GM13976 (cell line): Measurements from ENCODE around the gene E2F4.

Experiments
- DNase-seq: peaks from one replicate; pipeline ENCODE4 v3.0.0; 2012; ENCODE audit warnings: low spot score
- in situ Hi-C: fragments of 300-500 bp; cut with MboI; formaldehyde crosslinking; loops from one replicate; pipeline ENCODE4 v1.12.0; 2022; ENCODE audit warnings: low sequenced_read_pairs, mixed read lengths, inconsistent platforms; ENCODE audit not compliant: unreplicated experiment
- TF ChIP-seq, protein P1 (sequence below): IDR thresholded peaks from 2 replicates; pipeline ENCODE4 v1.5.1; 2012; ENCODE audit warnings: borderline replicate concordance, mild to moderate bottlenecking; ENCODE audit not compliant: insufficient read depth; ENCODE audit errors: extremely low read depth, missing control alignments, control extremely low read depth

The E2F4 gene

GRCh38 chr16:67151431-67152097 lies 40.4 kb upstream of the E2F4 start:
- in situ Hi-C loops, result loop anchor here (5.0 to 25.0 kb wide), 2 partner anchors 134 to 189 kb away; partner anchors contain the start of gene CES3
- no peak for DNase-seq
- TF ChIP-seq, protein P1, sequence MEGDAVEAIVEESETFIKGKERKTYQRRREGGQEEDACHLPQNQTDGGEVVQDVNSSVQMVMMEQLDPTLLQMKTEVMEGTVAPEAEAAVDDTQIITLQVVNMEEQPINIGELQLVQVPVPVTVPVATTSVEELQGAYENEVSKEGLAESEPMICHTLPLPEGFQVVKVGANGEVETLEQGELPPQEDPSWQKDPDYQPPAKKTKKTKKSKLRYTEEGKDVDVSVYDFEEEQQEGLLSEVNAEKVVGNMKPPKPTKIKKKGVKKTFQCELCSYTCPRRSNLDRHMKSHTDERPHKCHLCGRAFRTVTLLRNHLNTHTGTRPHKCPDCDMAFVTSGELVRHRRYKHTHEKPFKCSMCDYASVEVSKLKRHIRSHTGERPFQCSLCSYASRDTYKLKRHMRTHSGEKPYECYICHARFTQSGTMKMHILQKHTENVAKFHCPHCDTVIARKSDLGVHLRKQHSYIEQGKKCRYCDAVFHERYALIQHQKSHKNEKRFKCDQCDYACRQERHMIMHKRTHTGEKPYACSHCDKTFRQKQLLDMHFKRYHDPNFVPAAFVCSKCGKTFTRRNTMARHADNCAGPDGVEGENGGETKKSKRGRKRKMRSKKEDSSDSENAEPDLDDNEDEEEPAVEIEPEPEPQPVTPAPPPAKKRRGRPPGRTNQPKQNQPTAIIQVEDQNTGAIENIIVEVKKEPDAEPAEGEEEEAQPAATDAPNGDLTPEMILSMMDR, result no peak

GRCh38 chr16:67154578-67155294 lies 37.2 kb upstream of the E2F4 start:
- in situ Hi-C loops, result loop anchor here (5.0 to 25.0 kb wide), 2 partner anchors 137 to 192 kb away; partner anchors contain the start of gene CES3
- TF ChIP-seq, protein P1, result no peak
- no peak for DNase-seq

GRCh38 chr16:67155295-67156142 lies 36.4 kb upstream of the E2F4 start:
- DNase-seq, result peak; percentile 92
- TF ChIP-seq, protein P1, result peak; percentile 97
- in situ Hi-C loops, result loop anchor here (25.0 kb wide), 1 partner anchor 193 kb away; the partner anchor contains the start of gene CES3

DNA sequence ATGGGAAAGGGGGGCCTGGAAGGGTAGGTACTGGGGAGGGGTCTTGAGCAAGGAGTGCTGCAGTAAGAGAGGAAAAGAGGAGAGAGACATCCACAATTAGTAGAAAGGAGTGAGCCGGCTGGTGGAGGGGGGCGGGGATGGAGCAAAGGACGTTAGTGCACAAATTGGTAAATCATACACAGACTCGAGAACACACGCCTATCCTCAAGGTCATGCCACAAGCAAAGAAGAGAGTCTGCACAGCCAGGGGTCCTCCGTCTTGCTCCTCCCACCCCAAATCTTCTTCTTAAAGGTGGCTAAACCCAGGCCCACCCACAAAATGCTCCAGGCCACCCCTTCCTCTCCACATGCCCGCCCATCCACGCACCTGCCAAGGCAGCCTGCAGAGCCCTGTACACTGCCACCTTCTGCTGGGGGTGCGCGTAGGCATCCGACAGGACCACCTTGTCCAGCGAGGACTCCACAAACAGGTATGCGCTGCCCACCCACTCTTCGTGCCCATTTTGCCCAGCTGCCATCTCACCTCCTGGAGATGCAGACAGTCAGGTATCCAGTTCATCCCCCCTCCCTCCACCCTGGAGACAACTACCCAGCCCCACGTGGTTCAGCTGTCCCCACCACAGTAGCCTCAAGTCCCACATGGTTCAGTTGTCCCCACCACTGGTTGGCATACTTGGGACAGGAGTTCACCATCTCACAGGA lies 35.7 kb upstream of the E2F4 start:
- TF ChIP-seq, protein P1, result no peak
- no peak for DNase-seq
- in situ Hi-C loops, result loop anchor here (25.0 kb wide), 1 partner anchor 194 kb away; the partner anchor contains the start of gene CES3

DNA sequence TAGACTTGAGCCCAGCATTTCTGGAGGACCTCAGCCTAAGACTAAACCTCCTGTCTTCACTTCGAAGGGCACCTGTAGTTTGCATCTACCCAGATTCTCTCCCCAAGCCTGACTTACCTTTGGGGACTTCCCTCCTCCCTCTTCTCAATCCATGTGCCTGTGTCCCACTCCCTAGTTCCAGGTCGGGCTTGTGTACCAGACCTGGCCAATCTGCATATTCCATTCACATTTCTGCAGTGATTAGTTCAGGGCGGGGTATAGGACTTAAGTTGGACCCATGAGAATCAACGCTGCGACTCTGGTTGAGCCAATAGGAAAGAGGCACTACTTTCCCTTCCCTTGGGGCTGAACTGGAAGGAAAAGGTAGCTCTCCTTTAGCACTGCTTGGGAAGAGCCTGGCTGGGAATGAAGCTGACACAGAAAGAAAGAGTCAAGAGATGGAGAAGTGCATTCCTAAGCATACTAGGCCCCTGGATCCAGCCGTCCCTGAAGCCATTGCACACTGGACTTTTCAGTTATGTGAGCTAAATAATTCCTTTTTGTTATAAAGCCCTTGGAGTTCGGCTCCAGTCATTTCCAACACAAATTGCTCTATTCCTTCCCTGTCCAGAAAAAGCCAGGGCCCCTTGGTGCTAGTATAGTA lies 34.7 kb upstream of the E2F4 start:
- in situ Hi-C loops, result loop anchor here (25.0 kb wide), 1 partner anchor 195 kb away; the partner anchor contains the start of gene CES3
- no peak for DNase-seq
- TF ChIP-seq, protein P1, result no peak
